Heart left ventricle (tissue), 13 donors: ENCODE results near the gene PSEN2.

Experiments used
- POLR2A ChIP-seq, 2 donors: fragments of 450-650 bp; IDR thresholded peaks; one replicate each; pipeline ENCODE4 v1.6.1; 2017; ENCODE audit warnings: antibody characterized with exemption in 2 of 2, mild to moderate bottlenecking in 2 of 2, moderate library complexity in 2 of 2
- TF ChIP-seq, protein P1 (sequence below), 12 donors: fragments of 200-600 bp; sonication (generic) in 4 of 12; IDR thresholded peaks; one replicate each; pipeline versions ENCODE4 v1.5.0 to v1.8.0; 2018 to 2022; ENCODE audit warnings: antibody characterized with exemption in 12 of 12, mild to moderate bottlenecking in 5 of 12
- donor health status: ischemic (EF 13 %, LVEDD 7.1; RV severe dilation, severe dysfunction).
- donor health status: DM: no; HTN: yes; CAD: no.
- donor health status: DM: no; HTN: no; CAD: no.
- donor health status: ischemic (EF 25% LVEDD 6.9; RV normal size, moderate dysfunction).
- donor health status: ischemic (EF 25% LVEDD 5.7; RV mildly dilated, moderate dysfunction).
- donor health status: ischemic (EF 35%, LVEDD 5.7; RV mildly dilated, moderate dysfunction).
- donor health status: nonischemic (EF 11% LVEDD 7.7; RV severe dilation, severe dysfunction).
- donor health status: DM: yes; HTN: yes; CAD: no.
- donor health status: PGD.
- donor health status: ischemic (EF 29% LVEDD 5.4; RV normal size, mild dysfunction).
- donor health status: nonischemic (EF 23%, LVEDD 6.1; RV moderate dilation, normal function).

DNA sequence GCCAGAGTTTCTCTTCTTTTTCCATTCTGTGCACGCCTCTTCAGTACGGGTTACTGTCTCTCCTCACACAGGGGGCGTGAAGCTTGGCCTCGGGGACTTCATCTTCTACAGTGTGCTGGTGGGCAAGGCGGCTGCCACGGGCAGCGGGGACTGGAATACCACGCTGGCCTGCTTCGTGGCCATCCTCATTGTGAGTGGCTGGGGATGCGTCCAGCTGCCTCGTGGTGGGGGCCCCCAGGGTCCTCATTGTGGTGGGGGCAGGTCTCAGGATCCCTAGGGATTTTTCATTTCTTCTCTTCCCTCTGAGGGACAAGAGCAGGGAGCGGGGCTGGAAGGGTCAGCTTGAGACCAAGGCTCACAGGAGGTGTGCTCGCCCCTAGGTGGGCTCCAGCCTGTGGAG lies 23.5 kb downstream of the PSEN2 start:
- TF ChIP-seq, protein P1, sequence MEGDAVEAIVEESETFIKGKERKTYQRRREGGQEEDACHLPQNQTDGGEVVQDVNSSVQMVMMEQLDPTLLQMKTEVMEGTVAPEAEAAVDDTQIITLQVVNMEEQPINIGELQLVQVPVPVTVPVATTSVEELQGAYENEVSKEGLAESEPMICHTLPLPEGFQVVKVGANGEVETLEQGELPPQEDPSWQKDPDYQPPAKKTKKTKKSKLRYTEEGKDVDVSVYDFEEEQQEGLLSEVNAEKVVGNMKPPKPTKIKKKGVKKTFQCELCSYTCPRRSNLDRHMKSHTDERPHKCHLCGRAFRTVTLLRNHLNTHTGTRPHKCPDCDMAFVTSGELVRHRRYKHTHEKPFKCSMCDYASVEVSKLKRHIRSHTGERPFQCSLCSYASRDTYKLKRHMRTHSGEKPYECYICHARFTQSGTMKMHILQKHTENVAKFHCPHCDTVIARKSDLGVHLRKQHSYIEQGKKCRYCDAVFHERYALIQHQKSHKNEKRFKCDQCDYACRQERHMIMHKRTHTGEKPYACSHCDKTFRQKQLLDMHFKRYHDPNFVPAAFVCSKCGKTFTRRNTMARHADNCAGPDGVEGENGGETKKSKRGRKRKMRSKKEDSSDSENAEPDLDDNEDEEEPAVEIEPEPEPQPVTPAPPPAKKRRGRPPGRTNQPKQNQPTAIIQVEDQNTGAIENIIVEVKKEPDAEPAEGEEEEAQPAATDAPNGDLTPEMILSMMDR (IDR thresholded peaks at IDR 0.05) = no peak
- no peak for TF ChIP-seq POLR2A (IDR thresholded peaks at IDR 0.05)
